GM08714 (cell line): Measurements from ENCODE around the gene GAGE10.

ENCODE experiments used
- H3K4me3 ChIP-seq: fragments of 200-500 bp; sonication (Bioruptor generic); 2 replicates; pipeline ENCODE4 v1.5.1; 2014; ENCODE audit warnings: mild to moderate bottlenecking, low read length, inconsistent platforms
- ZNF274 ChIP-seq: IDR thresholded peaks from 2 replicates; pipeline ENCODE4 v1.6.1; 2012; ENCODE audit warnings: mild to moderate bottlenecking, low read depth, low read length

The GAGE10 gene

GRCh38 chrX:49269010-49269766, 34.3 kb upstream of the GAGE10 start:
- no peak for TF ChIP-seq ZNF274
- peak overlapping the region; percentile 67; the same call in 1 of the 2 replicates for H3K4me3 ChIP-seq

GRCh38 chrX:49269767-49270248, 33.6 kb upstream of the GAGE10 start, which contains the start of gene PPP1R3F:
TSS of gene PPP1R3F (plus strand) at chrX:49269793. CDS start at chrX:49269870, 77 bp downstream.
- no peak for TF ChIP-seq ZNF274
- peak within 1 kb of the TSS; percentile 75 for H3K4me3 ChIP-seq

- no peak for TF ChIP-seq ZNF274
- H3K4me3 ChIP-seq: peak overlapping the region; percentile 75; the same call in 1 of the 2 replicates
These were observed 33.1 kb upstream of the GAGE10 start for GRCh38 chrX:49270249-49270921.

- no peak for TF ChIP-seq ZNF274
- H3K4me3 ChIP-seq: peak overlapping the region; percentile 75; the same call in 1 of the 2 replicates
These were observed 32.1 kb upstream of the GAGE10 start for GRCh38 chrX:49271341-49271740.

- TF ChIP-seq ZNF274: no peak
- H3K4me3 ChIP-seq: no peak overlapping the region
These were observed 31.0 kb upstream of the GAGE10 start for GRCh38 chrX:49272421-49272820.

- no peak overlapping the region for H3K4me3 ChIP-seq
- TF ChIP-seq ZNF274: no peak
These were observed 30.2 kb upstream of the GAGE10 start for GRCh38 chrX:49273181-49273727.

GRCh38 chrX:49276207-49276606, 27.2 kb upstream of the GAGE10 start:
- no peak overlapping the region for H3K4me3 ChIP-seq

GRCh38 chrX:49276671-49277534, 26.5 kb upstream of the GAGE10 start:
- H3K4me3 ChIP-seq: no peak overlapping the region
- no peak for TF ChIP-seq ZNF274

More at GRCh38 chrX:49276207-49276606, 27.2 kb upstream of the GAGE10 start:
- no peak for TF ChIP-seq ZNF274

GRCh38 chrX:49277535-49277830, 26.0 kb upstream of the GAGE10 start:
- TF ChIP-seq ZNF274: no peak
- H3K4me3 ChIP-seq: no peak overlapping the region

GRCh38 chrX:49278081-49278480, 25.4 kb upstream of the GAGE10 start:
- H3K4me3 ChIP-seq: no peak overlapping the region
- TF ChIP-seq ZNF274: no peak

GRCh38 chrX:49282647-49283011, 20.8 kb upstream of the GAGE10 start:
- TF ChIP-seq ZNF274: no peak
- H3K4me3 ChIP-seq: no peak overlapping the region

- H3K4me3 ChIP-seq: no peak overlapping the region
These were observed 19.2 kb upstream of the GAGE10 start for GRCh38 chrX:49284212-49284611.

GRCh38 chrX:49286136-49286535, 17.3 kb upstream of the GAGE10 start:
- no peak for TF ChIP-seq ZNF274
- H3K4me3 ChIP-seq: no peak overlapping the region

More at GRCh38 chrX:49284212-49284611, 19.2 kb upstream of the GAGE10 start:
- TF ChIP-seq ZNF274: no peak

- H3K4me3 ChIP-seq: no peak overlapping the region
- TF ChIP-seq ZNF274: no peak
These were observed 16.9 kb upstream of the GAGE10 start for GRCh38 chrX:49286581-49286980.
